Stimulated activated CD4-positive, alpha-beta T cell treated with anti-CD3 and anti-CD28 coated beads, Interleukin-2, amount 100 ng/mL, for 24 hours (primary cell): ENCODE measurements around the gene TMEM117.
A peak's percentile ranks its signal among the peaks of the same experiment; 100 is the strongest.
"Not testable (repeated sequence)": the region's sequence is repeated elsewhere in the genome, so short reads cannot be mapped to it uniquely, and the experiment has no call there.

ENCODE experiments used
- DNase-seq, 2 donors: peaks; one replicate each; pipeline ENCODE4 v3.0.0-alpha.2; 2020

The TMEM117 gene

GRCh38 chr12:43965899-43966298, 130.0 kb downstream of the TMEM117 start:
- DNase-seq, result no peak

GRCh38 chr12:43968736-43969135, 132.9 kb downstream of the TMEM117 start:
- no peak for DNase-seq

- no peak for DNase-seq
These were observed 134.0 kb downstream of the TMEM117 start for GRCh38 chr12:43969882-43970281.

GRCh38 chr12:43973385-43973784, 137.5 kb downstream of the TMEM117 start:
- DNase-seq, result no peak

GRCh38 chr12:43973993-43974392, 138.1 kb downstream of the TMEM117 start:
- no peak for DNase-seq

- DNase-seq, result no peak
These were observed 140.1 kb downstream of the TMEM117 start for GRCh38 chr12:43976027-43976426.

- no peak for DNase-seq
These were observed 142.7 kb downstream of the TMEM117 start for GRCh38 chr12:43978556-43978955.

GRCh38 chr12:43979450-43979849, 143.6 kb downstream of the TMEM117 start:
- no peak for DNase-seq

- no peak for DNase-seq
These were observed 144.8 kb downstream of the TMEM117 start for GRCh38 chr12:43980627-43981191.

GRCh38 chr12:43981726-43982125, 145.8 kb downstream of the TMEM117 start:
- no peak for DNase-seq

GRCh38 chr12:43982544-43982943, 146.7 kb downstream of the TMEM117 start:
- no peak for DNase-seq

GRCh38 chr12:43988838-43989560, 153.1 kb downstream of the TMEM117 start:
- DNase-seq, result no peak

GRCh38 chr12:43992856-43993255, 157.0 kb downstream of the TMEM117 start:
- no peak for DNase-seq

- peak in 1 of 2 donors; percentile 17 for DNase-seq
These were observed 164.6 kb downstream of the TMEM117 start for GRCh38 chr12:44000309-44000952.

- no peak for DNase-seq
These were observed 166.7 kb downstream of the TMEM117 start for GRCh38 chr12:44002607-44003006.

- DNase-seq, result no peak
These were observed 167.8 kb downstream of the TMEM117 start for GRCh38 chr12:44003721-44004120.

- no peak for DNase-seq
These were observed 179.6 kb downstream of the TMEM117 start for GRCh38 chr12:44015333-44015941.

- DNase-seq, result no peak
These were observed 181.3 kb downstream of the TMEM117 start for GRCh38 chr12:44017216-44017615.

GRCh38 chr12:44019118-44019517, 183.2 kb downstream of the TMEM117 start:
- no peak for DNase-seq

GRCh38 chr12:44020555-44020954, 184.7 kb downstream of the TMEM117 start:
- DNase-seq, result no peak

GRCh38 chr12:44021471-44021971, 185.6 kb downstream of the TMEM117 start:
- no peak for DNase-seq

GRCh38 chr12:44025499-44025898, 189.6 kb downstream of the TMEM117 start:
- no peak for DNase-seq

- no peak for DNase-seq
These were observed 190.2 kb downstream of the TMEM117 start for GRCh38 chr12:44026046-44026445.

- not testable (repeated sequence) for DNase-seq
These were observed 191.0 kb downstream of the TMEM117 start for GRCh38 chr12:44026926-44027325.
